Measurements from ENCODE around the gene GAPT. TPM values are rescaled to one million over a fixed set of nuclear protein-coding genes. Genes with fewer than 3 reads are reported as not detected.

GAPT gene
- total RNA-seq, 1 donor from 2014 or later, result not detected

GRCh38 chr5:58482536-58482935 is 8.7 kb upstream of the GAPT start:
- DNase-seq (ENCODE audit: extremely low spot score, unreplicated experiment), result no peak
- H3K27me3 Mint-ChIP-seq (ENCODE audit: unreplicated experiment), result peaks cover 26% of the 10 kb centered on the region
- H3K4me3 Mint-ChIP-seq (ENCODE audit: unreplicated experiment), result no peak overlapping the region
- TF ChIP-seq, protein P1, sequence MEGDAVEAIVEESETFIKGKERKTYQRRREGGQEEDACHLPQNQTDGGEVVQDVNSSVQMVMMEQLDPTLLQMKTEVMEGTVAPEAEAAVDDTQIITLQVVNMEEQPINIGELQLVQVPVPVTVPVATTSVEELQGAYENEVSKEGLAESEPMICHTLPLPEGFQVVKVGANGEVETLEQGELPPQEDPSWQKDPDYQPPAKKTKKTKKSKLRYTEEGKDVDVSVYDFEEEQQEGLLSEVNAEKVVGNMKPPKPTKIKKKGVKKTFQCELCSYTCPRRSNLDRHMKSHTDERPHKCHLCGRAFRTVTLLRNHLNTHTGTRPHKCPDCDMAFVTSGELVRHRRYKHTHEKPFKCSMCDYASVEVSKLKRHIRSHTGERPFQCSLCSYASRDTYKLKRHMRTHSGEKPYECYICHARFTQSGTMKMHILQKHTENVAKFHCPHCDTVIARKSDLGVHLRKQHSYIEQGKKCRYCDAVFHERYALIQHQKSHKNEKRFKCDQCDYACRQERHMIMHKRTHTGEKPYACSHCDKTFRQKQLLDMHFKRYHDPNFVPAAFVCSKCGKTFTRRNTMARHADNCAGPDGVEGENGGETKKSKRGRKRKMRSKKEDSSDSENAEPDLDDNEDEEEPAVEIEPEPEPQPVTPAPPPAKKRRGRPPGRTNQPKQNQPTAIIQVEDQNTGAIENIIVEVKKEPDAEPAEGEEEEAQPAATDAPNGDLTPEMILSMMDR (IDR thresholded peaks at IDR 0.05), result no peak
- H3K9me3 Mint-ChIP-seq (ENCODE audit: unreplicated experiment), result no peaks in the 10 kb centered on the region
- H3K4me1 Mint-ChIP-seq (ENCODE audit: unreplicated experiment), result no peaks in the 10 kb centered on the region
- no peaks in the 10 kb centered on the region for H3K36me3 Mint-ChIP-seq (ENCODE audit: unreplicated experiment)
- no peak overlapping the region for H3K27ac Mint-ChIP-seq (ENCODE audit: unreplicated experiment)

DNA sequence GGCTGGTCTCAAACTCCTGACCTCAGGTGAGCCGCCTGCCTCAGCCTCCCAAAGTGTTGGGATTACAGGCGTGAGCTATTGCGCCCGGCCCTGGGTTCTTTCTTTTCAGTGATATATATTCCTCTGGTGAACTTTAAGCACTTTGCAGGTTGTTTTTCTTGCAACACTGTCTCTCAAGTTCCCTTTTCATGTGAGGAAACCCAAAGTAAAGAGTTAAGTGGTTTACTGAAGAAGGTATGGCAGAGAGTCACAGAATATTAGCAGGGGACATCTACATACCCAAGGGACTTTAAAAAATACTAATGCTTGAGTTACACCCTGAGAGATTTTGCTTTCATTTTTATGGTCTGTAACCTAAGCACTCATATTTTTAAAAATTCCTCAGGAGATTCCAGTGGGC is 6.7 kb upstream of the GAPT start:
- H3K9me3 Mint-ChIP-seq (ENCODE audit: unreplicated experiment), result no peaks in the 10 kb centered on the region
- TF ChIP-seq, protein P1 (IDR thresholded peaks at IDR 0.05), result no peak
- peaks cover 37% of the 10 kb centered on the region for H3K27me3 Mint-ChIP-seq (ENCODE audit: unreplicated experiment)
- H3K4me3 Mint-ChIP-seq (ENCODE audit: unreplicated experiment), result no peak overlapping the region
- DNase-seq (ENCODE audit: extremely low spot score, unreplicated experiment), result no peak
- no peaks in the 10 kb centered on the region for H3K4me1 Mint-ChIP-seq (ENCODE audit: unreplicated experiment)
- no peaks in the 10 kb centered on the region for H3K36me3 Mint-ChIP-seq (ENCODE audit: unreplicated experiment)
- H3K27ac Mint-ChIP-seq (ENCODE audit: unreplicated experiment), result no peak overlapping the region

- Mint-ChIP-seq H3K27ac (ENCODE audit: unreplicated experiment) (no peak overlapping the region), H3K4me1 (ENCODE audit: unreplicated experiment) (no peaks in the 10 kb centered on the region), H3K27me3 (ENCODE audit: unreplicated experiment) (peaks cover 52% of the 10 kb centered on the region), H3K9me3 (ENCODE audit: unreplicated experiment) (no peaks in the 10 kb centered on the region), H3K4me3 (ENCODE audit: unreplicated experiment) (no peak overlapping the region), H3K36me3 (ENCODE audit: unreplicated experiment) (no peaks in the 10 kb centered on the region)
- DNase-seq (ENCODE audit: extremely low spot score, unreplicated experiment), result no peak
- TF ChIP-seq, protein P1 (IDR thresholded peaks at IDR 0.05), result no peak
Observed at GRCh38 chr5:58486290-58486689, 4.9 kb upstream of the GAPT start.

DNA sequence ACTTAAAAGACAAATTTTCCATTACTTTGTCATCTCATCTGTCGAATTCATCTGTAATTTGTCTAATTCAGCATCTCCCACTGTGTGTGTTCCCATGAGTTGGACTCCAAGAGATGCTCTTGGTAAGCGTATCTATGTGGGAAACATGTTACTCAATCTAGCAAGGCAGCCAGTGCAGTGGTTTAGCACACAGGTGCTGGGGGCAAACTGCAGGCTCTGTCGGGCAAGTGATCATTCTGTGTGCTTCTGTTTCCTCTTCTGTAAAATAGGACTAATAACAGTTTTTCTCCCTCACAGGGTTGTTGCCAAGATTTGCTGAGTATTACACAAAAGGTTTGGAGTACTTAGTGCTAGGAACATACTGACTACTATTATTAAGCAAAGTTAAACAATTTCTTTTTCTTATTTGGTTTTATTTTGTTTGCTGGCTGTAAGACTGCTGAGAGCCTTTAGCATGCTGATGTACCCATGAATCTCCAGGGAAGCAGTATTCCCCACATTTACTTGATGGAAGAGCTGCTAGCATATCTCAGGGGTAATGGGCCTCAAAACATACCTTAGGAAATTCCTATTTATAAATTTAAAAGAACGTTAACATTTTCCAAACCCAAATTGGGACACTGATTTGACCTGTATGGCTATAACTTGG is 709 bp upstream of the GAPT start:
- no peaks in the 10 kb centered on the region for H3K4me1 Mint-ChIP-seq (ENCODE audit: unreplicated experiment)
- TF ChIP-seq, protein P1 (IDR thresholded peaks at IDR 0.05), result no peak
- no peak for DNase-seq (ENCODE audit: extremely low spot score, unreplicated experiment)
- H3K27ac Mint-ChIP-seq (ENCODE audit: unreplicated experiment), result no peak overlapping the region
- peaks cover 66% of the 10 kb centered on the region for H3K27me3 Mint-ChIP-seq (ENCODE audit: unreplicated experiment)
- no peaks in the 10 kb centered on the region for H3K9me3 Mint-ChIP-seq (ENCODE audit: unreplicated experiment)
- no peak overlapping the region for H3K4me3 Mint-ChIP-seq (ENCODE audit: unreplicated experiment)
- no peaks in the 10 kb centered on the region for H3K36me3 Mint-ChIP-seq (ENCODE audit: unreplicated experiment)

DNA sequence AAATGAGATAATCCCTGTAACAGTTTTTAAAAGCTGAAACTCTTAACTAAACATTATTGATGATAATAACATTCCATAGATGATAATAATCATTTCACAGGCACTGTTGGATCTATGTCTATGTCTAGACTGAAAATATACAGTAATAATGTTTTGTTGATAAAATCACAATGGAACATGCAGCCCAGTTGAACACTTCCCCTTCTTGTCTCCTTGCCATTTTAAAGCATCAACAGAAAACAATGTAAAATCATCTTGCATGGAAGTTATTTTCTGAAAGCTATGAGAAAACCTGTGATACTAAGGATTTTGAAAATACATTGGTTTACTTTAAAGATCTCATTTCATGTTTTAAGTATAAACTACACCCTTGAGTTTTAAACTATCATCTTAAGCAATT is 1.9 kb downstream of the GAPT start:
- TF ChIP-seq, protein P1 (IDR thresholded peaks at IDR 0.05), result no peak

More for the DNA sequence above, 1.9 kb downstream of the GAPT start:
- Mint-ChIP-seq H3K36me3 (ENCODE audit: unreplicated experiment) (no peaks in the 10 kb centered on the region), H3K4me1 (ENCODE audit: unreplicated experiment) (no peaks in the 10 kb centered on the region), H3K4me3 (ENCODE audit: unreplicated experiment) (no peak overlapping the region), H3K27me3 (ENCODE audit: unreplicated experiment) (peaks cover 61% of the 10 kb centered on the region), H3K27ac (ENCODE audit: unreplicated experiment) (no peak overlapping the region), H3K9me3 (ENCODE audit: unreplicated experiment) (no peaks in the 10 kb centered on the region)
- no peak for DNase-seq (ENCODE audit: extremely low spot score, unreplicated experiment)
